HFF-Myc (cell line): Measurements from ENCODE around the gene FXYD2.

Source experiments
- DNase-seq: peaks from one replicate; pipeline ENCODE4 v3.0.0-alpha.2; 2011; ENCODE audit warnings: low read depth; ENCODE audit errors: extremely low read depth
- H3K4me3 ChIP-seq: replicated peaks from 2 replicates; pipeline ENCODE4 v1.5.1; 2011; ENCODE audit warnings: low read depth, mild to moderate bottlenecking, control low read depth, low read length
- CTCF ChIP-seq: IDR thresholded peaks from 2 replicates; pipeline ENCODE4 v1.5.1; 2012; ENCODE audit warnings: mild to moderate bottlenecking, low read depth, low read length, control low read depth; ENCODE audit errors: missing control alignments

The FXYD2 gene

GRCh38 chr11:117826190-117826570 is 1.6 kb upstream of the FXYD2 start:
- no peak overlapping the region for H3K4me3 ChIP-seq
- no peak for TF ChIP-seq CTCF
- no peak for DNase-seq

- no peak for TF ChIP-seq CTCF
- no peak overlapping the region for H3K4me3 ChIP-seq
- DNase-seq, result no peak
These were observed 1.1 kb upstream of the FXYD2 start for GRCh38 chr11:117825538-117826189.

- TF ChIP-seq CTCF, result no peak
- H3K4me3 ChIP-seq, result no peak overlapping the region
- no peak for DNase-seq
These were observed 561 bp downstream of the FXYD2 start for GRCh38 chr11:117823946-117824420.

- no peak overlapping the region for H3K4me3 ChIP-seq
- peak; percentile 17 for TF ChIP-seq CTCF
- DNase-seq, result no peak
These were observed 1.1 kb downstream of the FXYD2 start for GRCh38 chr11:117823294-117823945.

- no peak for DNase-seq
- H3K4me3 ChIP-seq, result no peak overlapping the region
These were observed 2.2 kb downstream of the FXYD2 start for GRCh38 chr11:117822074-117823033.

More at GRCh38 chr11:117822074-117823033, 2.2 kb downstream of the FXYD2 start:
- TF ChIP-seq CTCF, result peak; percentile 60
